GM18505 (cell line): ENCODE data around the gene SLK.

Experiments used
- ATAC-seq: cut with Tn5 transposase; IDR thresholded peaks from one replicate; pipeline ENCODE4 v1.9.1; 2021; ENCODE audit not compliant: unreplicated experiment
- POLR2A ChIP-seq: IDR thresholded peaks from 4 replicates; pipeline ENCODE4 v1.6.1; 2011; ENCODE audit warnings: borderline replicate concordance; ENCODE audit not compliant: insufficient read depth, insufficient read length; ENCODE audit errors: extremely low read depth

The SLK gene

DNA sequence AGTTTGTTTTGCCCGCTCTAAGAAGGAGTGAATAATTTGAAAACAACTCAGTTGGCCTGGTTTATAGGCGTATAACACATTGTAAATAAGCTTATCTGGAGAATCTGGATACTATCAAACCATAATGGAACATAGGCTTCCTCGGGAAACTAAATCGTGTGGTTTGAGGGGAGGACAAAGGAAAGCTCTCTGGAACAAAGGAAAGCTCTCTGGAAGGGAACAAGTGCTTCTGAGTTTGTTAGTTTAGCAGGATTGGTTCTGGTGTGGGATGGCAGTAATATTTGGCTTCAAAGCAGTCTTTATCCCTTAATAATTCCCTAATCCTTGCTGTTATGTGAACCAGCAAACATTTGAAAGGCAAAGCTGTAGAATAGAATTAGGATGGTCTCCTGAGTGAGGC lies 15.0 kb upstream of the SLK start:
- no peak for TF ChIP-seq POLR2A
- ATAC-seq, result no peak

DNA sequence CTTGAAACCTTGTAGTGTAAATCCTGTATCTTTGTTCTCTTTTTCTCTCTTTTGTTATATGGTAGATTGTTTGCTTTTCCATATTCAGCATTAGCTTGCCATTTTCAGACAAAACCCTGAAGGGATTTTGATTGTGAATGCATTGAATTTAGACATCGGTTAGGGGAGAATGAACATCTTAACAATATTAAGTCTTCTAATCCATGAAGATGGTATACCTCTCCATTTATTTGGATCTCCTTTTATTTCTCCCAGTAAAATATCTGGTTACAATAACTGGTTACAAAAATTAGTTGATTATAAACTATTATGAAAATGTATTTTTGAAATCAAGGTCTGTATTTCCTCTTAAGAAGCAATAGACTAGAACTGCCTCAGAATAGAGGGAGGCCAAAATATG lies 12.4 kb upstream of the SLK start:
- ATAC-seq, result no peak
- no peak for TF ChIP-seq POLR2A

DNA sequence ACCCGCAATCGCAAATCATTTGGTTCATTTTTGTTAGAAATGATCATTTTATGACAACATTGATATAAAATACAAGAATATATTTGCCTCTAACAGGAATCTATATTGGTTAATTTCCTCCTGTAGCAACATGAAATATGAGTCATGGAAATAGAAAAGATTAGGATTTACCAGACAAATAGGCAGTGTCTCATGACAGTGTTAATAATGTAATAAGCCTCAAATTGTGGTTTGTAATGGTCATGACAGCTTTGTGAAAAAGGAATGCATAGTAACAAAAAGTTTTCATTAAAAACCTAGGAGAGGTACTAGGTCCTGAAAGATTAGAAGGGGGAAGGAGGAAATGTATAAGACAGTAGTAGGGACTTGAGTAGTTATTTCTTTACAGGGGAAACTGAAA lies 7.9 kb upstream of the SLK start:
- no peak for TF ChIP-seq POLR2A
- ATAC-seq, result no peak

DNA sequence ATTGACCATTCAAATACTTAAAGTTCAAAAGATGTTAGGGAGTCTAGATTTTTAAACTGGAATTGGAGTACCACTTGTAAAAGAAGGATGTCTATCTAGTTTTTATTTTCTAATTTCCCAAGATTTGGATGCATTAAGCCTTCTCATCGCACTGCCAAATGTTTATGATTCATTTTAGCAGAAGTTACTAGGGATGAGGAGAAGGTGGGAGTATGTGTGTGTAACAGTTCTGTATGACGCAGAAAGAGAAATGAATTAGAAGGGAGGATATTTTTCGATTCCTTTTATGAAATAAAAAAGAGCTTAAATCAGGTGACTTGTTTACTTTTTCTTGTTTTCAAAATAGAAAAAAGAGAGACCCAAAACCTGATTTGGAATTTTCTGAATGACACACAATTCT lies 6.8 kb upstream of the SLK start:
- TF ChIP-seq POLR2A, result no peak
- no peak for ATAC-seq

DNA sequence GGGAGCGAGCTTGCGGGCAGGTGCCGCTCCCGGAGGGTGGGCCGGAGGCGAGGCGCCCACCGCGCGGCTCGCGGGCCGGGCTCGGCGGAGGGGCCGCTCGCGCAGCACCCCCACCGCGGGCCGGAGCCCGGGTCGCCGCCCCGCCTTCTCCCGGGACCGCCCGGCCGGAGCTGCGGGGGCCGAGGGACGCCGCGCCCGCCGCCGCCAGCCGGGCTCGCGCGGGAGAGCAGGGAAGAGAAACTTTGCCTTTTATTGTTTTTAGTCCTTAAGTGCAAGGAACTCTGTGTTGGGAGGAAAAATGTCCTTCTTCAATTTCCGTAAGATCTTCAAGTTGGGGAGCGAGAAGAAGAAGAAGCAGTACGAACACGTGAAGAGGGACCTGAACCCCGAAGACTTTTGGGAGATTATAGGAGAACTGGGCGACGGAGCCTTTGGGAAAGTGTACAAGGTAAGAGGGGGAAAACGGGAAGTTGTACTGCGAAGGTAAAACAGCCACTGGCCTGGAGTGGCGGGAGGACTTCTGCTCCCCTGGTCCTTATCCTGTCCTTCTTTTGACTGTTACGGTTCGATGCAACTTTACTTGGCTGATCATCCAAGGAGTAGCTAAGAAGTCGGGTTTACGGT lies 620 bp downstream of the SLK start:
- TF ChIP-seq POLR2A, result no peak
- peak; percentile 54 for ATAC-seq

DNA sequence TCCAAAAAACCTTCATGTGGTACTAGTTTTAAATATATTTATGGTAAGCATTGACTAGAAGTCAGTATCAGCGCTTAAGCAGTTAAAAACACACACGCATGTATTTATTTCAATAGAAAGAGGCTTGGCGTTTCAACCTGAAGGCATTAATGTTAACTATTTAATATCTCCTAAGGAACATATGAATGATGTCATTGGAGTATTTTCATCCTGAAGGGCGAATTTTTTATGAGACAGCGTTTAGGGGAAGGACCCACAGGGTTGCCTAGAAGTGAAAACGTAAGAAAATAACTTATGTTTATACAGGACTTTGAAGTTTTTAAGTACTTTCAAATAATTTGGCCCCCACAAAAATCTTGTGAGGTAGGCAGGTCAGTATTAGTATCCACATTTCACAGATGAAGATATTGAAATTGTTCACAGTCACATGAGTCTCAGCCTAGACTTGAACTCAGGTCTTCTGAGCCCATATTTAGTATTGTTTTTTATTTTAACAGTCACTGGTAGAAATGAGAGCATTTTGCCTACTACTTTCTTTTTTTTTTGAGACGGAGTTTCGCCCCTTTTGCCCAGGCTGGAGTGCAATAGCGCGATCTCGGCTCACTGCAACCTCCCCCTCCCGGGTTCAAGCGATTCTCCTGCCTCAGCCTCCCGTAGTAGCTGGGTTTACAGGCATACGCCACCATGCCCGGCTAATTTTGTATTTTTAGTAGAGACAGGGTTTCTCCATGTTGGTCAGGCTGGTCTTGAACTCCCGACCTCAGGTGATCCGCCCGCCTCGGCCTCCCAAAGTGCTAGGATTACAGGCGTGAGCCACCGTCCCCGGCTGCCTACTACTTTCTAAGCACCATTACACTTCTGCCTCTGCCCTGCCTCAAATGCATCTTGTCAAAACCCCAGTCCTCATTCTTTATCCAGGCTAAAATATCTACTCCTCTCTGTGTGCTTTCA lies 1.8 kb downstream of the SLK start:
- ATAC-seq, result no peak
- no peak for TF ChIP-seq POLR2A

DNA sequence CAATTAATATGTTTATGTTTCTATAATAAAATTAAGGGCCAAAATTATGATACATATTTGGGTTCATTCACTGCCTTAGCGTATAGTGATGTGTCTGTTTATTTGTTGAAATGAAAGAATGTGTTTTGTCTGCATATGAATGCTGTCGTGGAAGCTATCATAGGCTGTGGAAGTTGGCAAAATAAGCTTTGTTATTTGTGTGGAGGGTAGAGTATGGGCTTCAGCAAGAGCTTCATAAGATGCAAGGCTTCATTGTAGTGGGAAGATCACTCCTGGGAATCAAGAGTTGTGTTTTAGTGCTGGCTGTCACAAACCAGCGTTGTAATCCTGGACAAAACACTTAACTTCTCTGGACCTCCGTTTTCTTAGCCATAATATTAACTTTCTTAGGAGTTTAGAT lies 2.5 kb downstream of the SLK start:
- no peak for TF ChIP-seq POLR2A
- ATAC-seq, result no peak

DNA sequence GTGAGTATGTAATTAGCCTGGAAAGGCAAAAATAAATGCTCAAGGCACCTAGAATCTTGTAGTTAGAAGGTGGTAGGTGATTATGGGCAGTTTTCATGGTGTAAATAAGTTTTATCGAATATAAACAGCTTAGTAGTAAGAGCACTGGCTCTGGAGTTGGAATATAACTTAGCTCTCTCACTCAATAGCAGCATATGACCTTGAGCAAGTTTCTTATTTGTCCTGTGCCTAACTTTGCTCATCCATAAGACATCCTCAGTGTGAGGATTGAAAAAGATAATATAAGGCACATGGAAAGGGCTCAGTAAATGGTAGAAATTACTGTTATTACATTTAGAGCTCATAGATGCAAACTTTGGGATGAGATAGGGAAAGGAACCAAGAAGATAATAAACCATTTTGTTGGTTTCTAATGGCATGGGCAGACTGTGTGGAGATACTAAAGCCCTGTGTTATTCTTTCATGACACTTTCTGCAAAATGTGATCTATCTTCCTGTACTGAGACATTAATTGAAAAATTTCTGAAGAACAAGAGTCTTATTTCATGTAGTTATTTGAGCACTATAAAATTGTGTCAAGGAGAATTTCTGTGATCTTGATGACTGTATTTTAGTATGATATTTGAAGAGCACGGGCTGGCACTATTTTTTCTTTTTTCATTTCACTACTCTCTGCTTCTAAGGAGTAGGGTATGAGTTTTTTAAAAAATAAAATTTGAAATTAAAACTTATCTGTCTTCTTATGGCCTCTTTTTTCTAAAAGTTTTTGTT lies 3.1 kb downstream of the SLK start:
- TF ChIP-seq POLR2A, result no peak
- no peak for ATAC-seq

DNA sequence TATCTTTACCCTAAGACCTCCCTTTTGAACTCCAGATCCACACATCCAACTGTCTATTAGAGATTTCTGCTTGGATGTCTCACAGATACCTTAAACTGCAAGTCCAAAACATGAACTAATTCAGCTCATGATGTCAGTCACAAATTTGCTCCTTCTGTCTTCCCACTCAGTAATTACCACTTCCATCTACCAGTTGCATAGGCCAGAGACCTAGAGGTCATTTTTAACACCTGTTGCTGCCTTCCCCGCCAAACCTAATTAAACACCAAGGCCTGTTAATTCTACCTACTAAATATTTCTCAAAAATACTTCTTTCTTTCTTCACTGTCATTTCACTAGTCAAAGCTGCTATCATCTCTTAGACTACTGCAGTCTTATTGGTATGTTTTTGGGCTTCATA lies 8.2 kb downstream of the SLK start:
- TF ChIP-seq POLR2A, result no peak
- ATAC-seq, result no peak

DNA sequence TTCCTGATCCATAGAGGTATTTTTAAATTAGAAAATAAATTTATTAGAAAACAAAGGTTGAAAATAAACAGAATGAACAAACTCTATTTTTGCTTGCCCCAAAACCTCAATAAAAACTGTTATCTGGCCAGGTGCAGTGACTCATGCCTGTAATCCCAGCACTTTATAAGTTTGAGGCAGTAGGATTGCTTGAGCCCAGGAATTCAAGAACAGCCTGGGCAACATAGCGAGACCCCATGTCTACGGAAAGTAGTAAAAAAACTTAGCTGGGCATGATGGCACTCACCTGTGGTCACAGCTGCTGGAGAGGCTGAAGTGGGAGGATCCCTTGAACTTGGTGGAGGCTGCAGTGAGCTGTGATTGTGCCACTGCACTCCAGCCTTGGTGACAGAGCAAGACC lies 10.3 kb downstream of the SLK start:
- TF ChIP-seq POLR2A, result no peak
- no peak for ATAC-seq

DNA sequence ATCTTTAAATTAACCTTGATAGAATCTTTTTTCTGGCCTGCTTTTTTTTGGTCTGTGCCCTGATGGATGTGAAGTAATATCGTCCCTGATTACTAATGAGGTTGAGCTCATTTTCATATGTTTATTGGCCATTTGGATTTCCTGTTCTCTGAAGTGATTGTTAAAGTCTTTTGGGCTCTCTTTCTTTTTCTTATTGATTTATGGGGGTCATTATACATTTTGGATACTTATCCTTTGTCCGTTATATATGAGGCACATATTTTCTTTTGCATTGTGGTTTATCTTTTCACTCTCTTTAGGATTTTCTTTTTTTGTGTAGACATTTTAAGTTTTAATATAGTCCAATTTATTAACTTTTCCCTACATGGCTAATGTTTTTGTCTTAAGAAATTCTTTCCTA lies 12.6 kb downstream of the SLK start:
- TF ChIP-seq POLR2A, result no peak

DNA sequence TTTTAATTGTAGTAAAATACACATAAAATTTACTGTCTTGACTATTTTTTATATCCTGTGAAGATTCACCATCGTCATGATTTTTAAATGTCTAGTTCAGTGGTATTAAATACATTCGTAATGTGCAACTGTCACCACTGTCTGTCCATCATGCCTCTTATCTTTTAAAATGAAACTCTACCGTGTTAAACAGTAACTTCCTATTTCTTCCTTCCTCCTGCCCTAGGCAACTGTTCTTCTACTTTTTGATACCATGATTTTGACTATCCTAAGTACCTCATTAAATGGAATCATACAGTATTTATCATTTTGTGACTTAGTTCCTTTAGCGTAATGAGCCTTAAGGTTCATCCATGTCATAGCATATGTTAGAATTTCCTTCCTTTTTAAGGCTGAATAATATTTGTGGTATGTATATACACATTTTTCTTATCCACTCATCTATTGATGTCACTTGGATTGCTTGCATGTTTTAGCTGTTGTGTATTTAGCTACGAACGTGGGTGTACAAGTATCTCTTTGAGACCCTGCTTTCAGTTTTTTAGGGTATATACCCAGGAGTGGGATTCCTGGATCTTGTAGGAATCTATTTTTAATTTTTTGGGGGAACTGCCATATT lies 13.5 kb downstream of the SLK start:
- no peak for ATAC-seq
- no peak for TF ChIP-seq POLR2A

More for the DNA sequence above, 12.6 kb downstream of the SLK start:
- ATAC-seq, result no peak

DNA sequence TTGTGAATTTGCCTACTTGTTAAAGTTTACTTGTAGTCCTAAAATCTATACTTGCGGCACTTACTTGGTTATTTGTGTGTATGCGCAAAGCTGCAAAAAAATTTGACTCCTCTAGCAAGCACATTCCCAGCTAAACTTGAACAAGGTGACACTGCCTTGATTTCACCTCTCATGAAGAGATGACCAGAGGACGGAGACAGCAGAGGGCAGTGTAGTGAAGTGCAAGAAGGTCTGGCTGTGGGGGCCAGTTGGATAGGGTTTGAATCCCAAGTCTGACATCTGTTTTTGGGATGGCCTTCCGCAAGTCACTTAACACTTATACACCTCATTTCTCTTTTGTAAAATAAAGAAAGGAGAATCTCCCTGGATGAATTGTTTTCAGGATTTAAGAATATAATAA lies 15.7 kb downstream of the SLK start:
- TF ChIP-seq POLR2A, result no peak
- no peak for ATAC-seq

DNA sequence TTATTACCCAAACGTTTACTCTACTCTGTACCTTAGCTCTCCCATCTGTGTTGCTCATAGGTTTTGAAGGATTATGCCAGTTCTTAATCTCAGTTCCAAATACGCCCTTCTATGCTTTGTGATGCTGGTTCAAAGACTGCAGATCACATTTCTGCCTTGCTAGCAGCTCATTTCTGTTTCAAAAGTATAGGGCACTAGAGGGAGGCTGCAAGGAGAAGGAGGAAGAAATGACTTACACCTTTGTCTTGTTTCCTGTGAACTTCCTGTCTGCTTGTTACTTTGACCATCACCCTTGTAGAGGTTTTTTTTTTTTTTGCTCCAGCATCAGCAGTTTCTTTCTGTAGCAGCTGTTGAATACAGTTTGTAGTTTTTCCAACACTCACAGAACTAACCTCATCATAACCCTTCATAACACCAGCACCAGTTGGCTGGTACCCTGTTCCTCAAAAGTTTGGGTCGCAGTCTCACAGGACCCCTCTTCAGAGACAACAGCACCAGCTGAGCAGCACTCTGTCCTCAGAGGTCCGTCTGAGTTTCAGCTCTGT lies 16.5 kb downstream of the SLK start:
- ATAC-seq, result peak; percentile 93
- no peak for TF ChIP-seq POLR2A

DNA sequence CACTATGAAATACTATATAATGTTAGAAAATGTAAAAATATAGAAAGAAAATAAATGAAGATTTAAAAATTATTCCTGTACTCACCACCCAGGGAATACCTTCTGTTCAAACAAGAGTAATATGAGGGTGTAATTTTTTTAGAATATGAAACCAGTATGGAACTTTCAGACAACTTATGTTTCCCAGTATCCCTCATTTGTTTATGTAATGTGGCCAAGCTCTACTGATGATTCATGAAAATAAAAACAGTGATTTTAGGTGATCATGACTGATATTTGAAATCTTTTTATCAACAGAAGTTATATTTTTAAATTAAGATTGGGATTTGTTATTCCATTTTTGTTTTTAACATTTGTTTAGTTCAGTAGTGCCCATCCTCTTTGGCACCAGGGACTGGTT lies 18.8 kb downstream of the SLK start:
- ATAC-seq, result no peak

More for the DNA sequence above, 18.8 kb downstream of the SLK start:
- no peak for TF ChIP-seq POLR2A
